HepG2 (cell line): ENCODE results near the gene ZIM2. TPM values are rescaled to one million over a fixed set of nuclear protein-coding genes. Genes with fewer than 3 reads are reported as not detected.
A peak's percentile ranks its signal among the peaks of the same experiment; 100 is the strongest.

Experiments used
- AHDC1 ChIP-seq: sonication (generic); formaldehyde crosslinking; IDR thresholded peaks from 2 replicates; pipeline ENCODE4 v1.5.1; 2020; ENCODE audit warnings: mild to moderate bottlenecking, missing genetic modification reagents, borderline replicate concordance
- ATF6 ChIP-seq: sonication (generic); formaldehyde crosslinking; conservative IDR thresholded peaks from 2 replicates; pipeline ENCODE4 v1.4.0; 2020; ENCODE audit warnings: missing genetic modification reagents
- EED ChIP-seq: sonication (generic); formaldehyde crosslinking; IDR thresholded peaks from 2 replicates; pipeline ENCODE4 v1.5.0; 2020; ENCODE audit warnings: mild to moderate bottlenecking, missing genetic modification reagents
- EP300 ChIP-seq, 3 experiments: sonication (generic) in 1 of 3; formaldehyde crosslinking in 1 of 3; IDR thresholded peaks; 2 replicates each; pipeline versions ENCODE4 v1.5.1 to v1.6.1; 2011 to 2020; ENCODE audit warnings: low read depth in 2 of 3, low read length in 2 of 3, borderline replicate concordance in 1 of 3, improper control_type of control experiment in 1 of 3, mild to moderate bottlenecking in 1 of 3, missing genetic modification reagents in 1 of 3, moderate library complexity in 1 of 3
- NR2C2 ChIP-seq: sonication (generic); formaldehyde crosslinking; IDR thresholded peaks from 2 replicates; pipeline ENCODE4 v1.4.0; 2020; ENCODE audit warnings: missing genetic modification reagents, mild to moderate bottlenecking, moderate library complexity, borderline replicate concordance
- PATZ1 ChIP-seq: sonication (generic); formaldehyde crosslinking; IDR thresholded peaks from 2 replicates; pipeline ENCODE4 v1.4.0; 2020; ENCODE audit warnings: missing genetic modification reagents
- ZNF274 ChIP-seq: sonication (generic); formaldehyde crosslinking; IDR thresholded peaks from 2 replicates; pipeline ENCODE4 v1.5.1; 2020; ENCODE audit warnings: mild to moderate bottlenecking, missing genetic modification reagents
- ZNF333 ChIP-seq: sonication (generic); formaldehyde crosslinking; IDR thresholded peaks from 2 replicates; pipeline ENCODE4 v1.4.0; 2020; ENCODE audit warnings: mild to moderate bottlenecking, missing genetic modification reagents, borderline replicate concordance
- polyA plus RNA-seq, 8 experiments: library from polyadenylated mRNA; depleted of rRNA in 3 of 8; stranded (reverse) in 7 of 8; unstranded in 1 of 8; fragments of >200 nt; fragmentation: Illumina TruSeq in 4 of 8; extraction: Trizol in 4 of 8; gene quantifications; 2 replicates each; pipeline versions ENCODE4 v1.2.1 to v1.2.3, GENCODE V29; 2011 to 2016; ENCODE audit warnings: low read depth in 4 of 8, missing spikeins in 1 of 8, mixed read lengths in 1 of 8; ENCODE audit not compliant: insufficient read depth in 1 of 8
- total RNA-seq, 5 experiments: library from RNA; depleted of rRNA; stranded (reverse); fragments of >200 nt; fragmentation: Illumina TruSeq; extraction: Trizol; gene quantifications; 2 replicates each; pipeline ENCODE4 v1.2.3, GENCODE V29; 2016; ENCODE audit warnings: low read depth in 1 of 5

ZIM2 gene
- total and polyA plus RNA-seq, 2 of the 13 experiments (the other 11 are each of a cell fraction or from before 2014, with no cell fraction given) = 7.2 to 10.3 TPM

- TF ChIP-seq PATZ1 (CRISPR knock-in tag) (no peak), ZNF333 (no peak), AHDC1 (CRISPR knock-in tag) (no peak), EP300 (IDR thresholded peaks at IDR 0.05; ENCODE audit: low read depth in 2 of 2, low read length in 2 of 2) (peak in 1 of 2 experiments; percentile 31; a peak in 1 of 4 replicates), EP300 (CRISPR knock-in tag; IDR thresholded peaks at IDR 0.05; ENCODE audit: borderline replicate concordance) (no peak), EED (CRISPR knock-in tag) (no peak), ZNF274 (CRISPR knock-in tag) (no peak), NR2C2 (no peak), ATF6 (CRISPR knock-in tag) (no peak)
Measured at GRCh38 chr19:56875717-56876116, 35.2 kb upstream of the ZIM2 start (continued).
